Left ventricle myocardium inferior (tissue), 1 donor: ENCODE measurements around the gene ABCA7. TPM values are rescaled to one million over a fixed set of nuclear protein-coding genes. Genes with fewer than 3 reads are reported as not detected.

Experiments used
- DNase-seq: peaks from one replicate; pipeline ENCODE4 v3.0.0-alpha.2; 2020
- H3K27ac ChIP-seq: fragments of 200-600 bp; replicated peaks from 2 replicates; pipeline ENCODE4 v1.8.0; 2021
- H3K27me3 ChIP-seq: fragments of 200-600 bp; 2 replicates; pipeline ENCODE4 v1.8.0; 2021; ENCODE audit warnings: low read depth
- H3K36me3 ChIP-seq: fragments of 200-600 bp; 2 replicates; pipeline ENCODE4 v1.8.0; 2021
- H3K4me1 ChIP-seq: fragments of 200-600 bp; 2 replicates; pipeline ENCODE4 v1.8.0; 2021
- H3K4me3 ChIP-seq: fragments of 200-600 bp; 2 replicates; pipeline ENCODE4 v1.8.0; 2021; ENCODE audit warnings: mild to moderate bottlenecking, moderate library complexity
- H3K9me3 ChIP-seq: fragments of 200-600 bp; replicated peaks from 2 replicates; pipeline ENCODE4 v1.8.0; 2021
- CTCF ChIP-seq: fragments of 200-600 bp; IDR thresholded peaks from 2 replicates; pipeline ENCODE4 v1.8.0; 2021; ENCODE audit warnings: antibody characterized with exemption, mild to moderate bottlenecking, borderline replicate concordance
- intact Hi-C: fragments of 100-400 bp; cut with micrococcal nuclease; formaldehyde crosslinking; loops from one replicate; pipeline ENCODE4 v1.11.0; 2022
- total RNA-seq: library from RNA; stranded (reverse); fragmentation: NEBNext Ultra II Directional; extraction: Animal tissue kit (Norgen Biotek cat#: 25700); gene quantifications from one replicate; pipeline ENCODE4 v1.2.1, GENCODE V29; 2021
- donor health status: DM: no; HTN: yes; CAD: no; lungs with severe emphysema.

The ABCA7 gene
- total RNA-seq, 1 donor from 2014 or later: 9.3 TPM

GRCh38 chr19:1066251-1066747, 26.4 kb downstream of the ABCA7 start:
- no peak for DNase-seq
- no peaks in the 10 kb centered on the region for H3K9me3 ChIP-seq
- no peak overlapping the region for H3K27ac ChIP-seq
- no peaks in the 10 kb centered on the region for H3K36me3 ChIP-seq
- H3K4me3 ChIP-seq: peak overlapping the region; percentile 60
- peaks cover 53% of the 10 kb centered on the region for H3K4me1 ChIP-seq
- intact Hi-C loops: no loop called here
- TF ChIP-seq CTCF: no peak
- peaks cover 64% of the 10 kb centered on the region for H3K27me3 ChIP-seq

GRCh38 chr19:1066748-1067340, 26.9 kb downstream of the ABCA7 start, which contains the start of gene ARHGAP45:
TSS of gene ARHGAP45 (plus strand) at chr19:1067167. CDS start at chr19:1067406, 239 bp downstream.
- no peak for DNase-seq
- intact Hi-C loops: no loop called here
- Histone ChIP-seq H3K4me1 (peaks cover 58% of the 10 kb centered on the region), H3K27ac (peak within 1 kb of the TSS; percentile 51), H3K36me3 (no peaks in the 10 kb centered on the region), H3K4me3 (peak within 1 kb of the TSS; percentile 60), H3K9me3 (no peaks in the 10 kb centered on the region), H3K27me3 (peaks cover 69% of the 10 kb centered on the region)
- no peak for TF ChIP-seq CTCF

GRCh38 chr19:1067341-1067957, 27.5 kb downstream of the ABCA7 start:
- Histone ChIP-seq H3K4me3 (peak overlapping the region; percentile 60), H3K4me1 (peaks cover 58% of the 10 kb centered on the region), H3K27me3 (peaks cover 75% of the 10 kb centered on the region), H3K36me3 (no peaks in the 10 kb centered on the region), H3K9me3 (no peaks in the 10 kb centered on the region), H3K27ac (peak overlapping the region; percentile 51)
- no peak for TF ChIP-seq CTCF
- intact Hi-C loops: no loop called here
- no peak for DNase-seq

- no peaks in the 10 kb centered on the region for H3K9me3 ChIP-seq
- H3K27me3 ChIP-seq: peaks cover 84% of the 10 kb centered on the region
- H3K4me1 ChIP-seq: peaks cover 58% of the 10 kb centered on the region
- TF ChIP-seq CTCF: no peak
- H3K27ac ChIP-seq: peak overlapping the region; percentile 51
- peak overlapping the region; percentile 60 for H3K4me3 ChIP-seq
- DNase-seq: peak; percentile 52
- intact Hi-C loops: no loop called here
- H3K36me3 ChIP-seq: no peaks in the 10 kb centered on the region
These were observed 28.4 kb downstream of the ABCA7 start for GRCh38 chr19:1068009-1069001.
